ENCODE measurements around the gene KAZN.

- no peak for TF ChIP-seq ZNF792 (tag by site-specific recombination; IDR thresholded peaks at IDR 0.05)
- TF ChIP-seq CTCF (tag by site-specific recombination; IDR thresholded peaks at IDR 0.05) = no peak
- TF ChIP-seq ZNF214 (tag by site-specific recombination; IDR thresholded peaks at IDR 0.05; ENCODE audit: borderline replicate concordance) = no peak
- TF ChIP-seq PRDM10 (tag by site-specific recombination; IDR thresholded peaks at IDR 0.05) = no peak
- TF ChIP-seq ZNF138 (tag by site-specific recombination; IDR thresholded peaks at IDR 0.05; ENCODE audit: borderline replicate concordance) = no peak
- no peak for TF ChIP-seq ZBTB44 (tag by site-specific recombination; IDR thresholded peaks at IDR 0.05)
- no peak for TF ChIP-seq ZNF362 (tag by site-specific recombination; IDR thresholded peaks at IDR 0.05)
- TF ChIP-seq ZNF585B (tag by site-specific recombination; IDR thresholded peaks at IDR 0.05) = no peak
- TF ChIP-seq ELK4 (IDR thresholded peaks at IDR 0.05; ENCODE audit: borderline replicate concordance, low read depth, low read length) = no peak
- TF ChIP-seq KLF10 (tag by site-specific recombination; IDR thresholded peaks at IDR 0.05) = no peak
Measured at GRCh38 chr1:14592004-14592631, 6.4 kb upstream of the KAZN start.

Measured in HEK293 (cell line).